GM19023 (cell line): ENCODE data around the gene PCDHGA11.
"Not testable (repeated sequence)": the region's sequence is repeated elsewhere in the genome, so short reads cannot be mapped to it uniquely, and the experiment has no call there.

Experiments used
- ATAC-seq: cut with Tn5 transposase; IDR thresholded peaks from one replicate; pipeline ENCODE4 v1.9.1; 2021; ENCODE audit warnings: mild to moderate bottlenecking, moderate library complexity; ENCODE audit not compliant: unreplicated experiment

The PCDHGA11 gene

GRCh38 chr5:141420855-141421488, at the start of gene PCDHGA11:
Gene PCDHGA11 (plus strand): TSS chr5:141421051. CDS start chr5:141421228, 177 bp downstream.
- ATAC-seq, result peak; percentile 46

GRCh38 chr5:141371572-141372475, 49.0 kb upstream of the PCDHGA11 start:
- no peak for ATAC-seq

GRCh38 chr5:141373673-141374317, 47.1 kb upstream of the PCDHGA11 start, which contains the start of gene PCDHGA6:
Gene PCDHGA6 (plus strand): TSS chr5:141373891. CDS start chr5:141374084, 193 bp downstream.
- no peak for ATAC-seq

- ATAC-seq, result no peak
Observed at GRCh38 chr5:141374627-141375026, 46.2 kb upstream of the PCDHGA11 start.

- not testable (repeated sequence) for ATAC-seq
Observed at GRCh38 chr5:141375444-141376155, 45.3 kb upstream of the PCDHGA11 start.

- ATAC-seq, result no peak
Observed at GRCh38 chr5:141382469-141383294, 38.2 kb upstream of the PCDHGA11 start, which contains the start of gene PCDHGA7. Gene PCDHGA7 (plus strand): TSS chr5:141382742. CDS start chr5:141382900, 158 bp downstream.

- no peak for ATAC-seq
Observed at GRCh38 chr5:141383345-141383744, 37.5 kb upstream of the PCDHGA11 start.

- ATAC-seq, result no peak
Observed at GRCh38 chr5:141384471-141385267, 36.2 kb upstream of the PCDHGA11 start.

- ATAC-seq, result peak; percentile 70
Observed at GRCh38 chr5:141387557-141388311, 33.1 kb upstream of the PCDHGA11 start, which contains the start of gene PCDHGB4. Gene PCDHGB4 (plus strand): TSS chr5:141387698. CDS start chr5:141387885, 187 bp downstream.

- ATAC-seq, result no peak
Observed at GRCh38 chr5:141388661-141389060, 32.2 kb upstream of the PCDHGA11 start.

GRCh38 chr5:141389153-141390042, 31.5 kb upstream of the PCDHGA11 start:
- no peak for ATAC-seq

- no peak for ATAC-seq
Observed at GRCh38 chr5:141392429-141393198, 28.2 kb upstream of the PCDHGA11 start, which contains the start of gene PCDHGA8. Gene PCDHGA8 (plus strand): TSS chr5:141392633. CDS start chr5:141392814, 181 bp downstream.

GRCh38 chr5:141393267-141393666, 27.6 kb upstream of the PCDHGA11 start:
- ATAC-seq, result no peak

- not testable (repeated sequence) for ATAC-seq
Observed at GRCh38 chr5:141394401-141395187, 26.3 kb upstream of the PCDHGA11 start.

GRCh38 chr5:141397756-141398551, 22.9 kb upstream of the PCDHGA11 start, which contains the start of gene PCDHGB5:
Gene PCDHGB5 (plus strand): TSS chr5:141397947. CDS start chr5:141398128, 181 bp downstream.
- peak; percentile 88 for ATAC-seq
